GM21447 (cell line): ENCODE data around the gene FAR1.
"Not testable (repeated sequence)": the region's sequence is repeated elsewhere in the genome, so short reads cannot be mapped to it uniquely, and the experiment has no call there.

ENCODE experiments used
- ATAC-seq: cut with Tn5 transposase; IDR thresholded peaks from one replicate; pipeline ENCODE4 v1.9.1; 2021; ENCODE audit not compliant: unreplicated experiment

The FAR1 gene, protein sequence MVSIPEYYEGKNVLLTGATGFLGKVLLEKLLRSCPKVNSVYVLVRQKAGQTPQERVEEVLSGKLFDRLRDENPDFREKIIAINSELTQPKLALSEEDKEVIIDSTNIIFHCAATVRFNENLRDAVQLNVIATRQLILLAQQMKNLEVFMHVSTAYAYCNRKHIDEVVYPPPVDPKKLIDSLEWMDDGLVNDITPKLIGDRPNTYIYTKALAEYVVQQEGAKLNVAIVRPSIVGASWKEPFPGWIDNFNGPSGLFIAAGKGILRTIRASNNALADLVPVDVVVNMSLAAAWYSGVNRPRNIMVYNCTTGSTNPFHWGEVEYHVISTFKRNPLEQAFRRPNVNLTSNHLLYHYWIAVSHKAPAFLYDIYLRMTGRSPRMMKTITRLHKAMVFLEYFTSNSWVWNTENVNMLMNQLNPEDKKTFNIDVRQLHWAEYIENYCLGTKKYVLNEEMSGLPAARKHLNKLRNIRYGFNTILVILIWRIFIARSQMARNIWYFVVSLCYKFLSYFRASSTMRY

DNA sequence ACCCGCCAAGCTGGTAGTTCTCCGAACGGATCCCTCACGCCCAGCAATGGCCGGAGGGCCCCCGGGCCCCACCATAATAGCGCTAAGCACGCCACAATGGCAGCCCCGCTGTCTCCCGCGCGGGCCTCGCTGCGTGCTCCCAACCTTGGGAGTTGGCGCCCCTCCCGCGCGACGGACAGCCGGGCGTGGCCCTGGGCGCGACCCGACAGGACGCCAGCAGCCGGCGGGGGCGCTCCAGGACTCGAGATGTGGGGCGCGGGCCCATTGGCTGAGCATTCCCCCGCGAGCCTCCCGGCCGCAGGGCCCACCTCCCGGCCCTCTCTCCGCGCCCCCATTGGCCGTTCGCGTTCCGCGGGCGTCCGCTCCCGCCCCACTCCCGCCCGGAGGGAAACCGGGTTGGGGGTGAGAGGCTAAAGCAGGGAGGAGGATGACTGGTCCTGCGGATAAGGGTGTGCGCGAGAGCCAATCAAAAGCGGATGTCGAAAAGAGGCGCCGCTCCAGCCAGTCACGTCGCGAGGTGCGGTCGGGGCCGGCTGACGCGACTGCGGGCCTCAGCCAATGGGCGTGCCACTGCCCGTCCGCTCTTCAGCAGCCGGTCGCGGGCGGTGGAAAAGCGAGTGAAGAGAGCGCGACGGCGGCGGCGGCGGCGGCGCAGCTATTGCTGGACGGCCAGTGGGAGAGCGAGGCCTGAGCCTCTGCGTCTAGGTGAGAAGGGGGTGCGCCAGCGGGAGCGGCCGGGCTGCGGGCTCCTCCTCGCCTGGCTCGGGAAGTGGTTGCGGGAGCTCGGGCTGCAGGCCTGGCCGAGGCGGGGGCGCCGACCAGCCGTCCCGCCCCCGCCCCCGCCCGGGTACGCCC is at the start of gene FAR1:
FAR1 (plus strand) TSS at position 567 of the 855 bp plus-strand sequence. CDS start 26,098 bp downstream, outside the sequence.
- peak; percentile 89 for ATAC-seq

DNA sequence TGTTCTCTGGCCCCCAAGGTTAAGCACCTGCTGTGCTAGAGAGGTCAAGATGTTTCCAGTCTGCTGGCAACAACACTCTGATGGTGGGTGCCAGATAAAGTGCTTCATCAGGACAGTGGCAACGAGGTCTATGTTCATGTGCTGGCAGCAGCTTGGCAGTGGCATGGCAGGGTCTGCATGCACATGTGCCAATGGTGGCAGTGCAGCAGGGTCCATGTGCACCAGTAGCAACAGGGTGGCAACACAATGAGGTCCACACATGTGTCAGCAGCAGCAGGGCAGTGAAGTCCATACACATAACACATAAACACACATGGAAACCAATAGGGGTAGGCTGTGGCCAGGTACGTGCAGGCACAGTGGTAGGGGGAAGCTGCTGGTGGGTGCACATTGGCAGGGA is 48.4 kb upstream of the FAR1 start:
- no peak for ATAC-seq

DNA sequence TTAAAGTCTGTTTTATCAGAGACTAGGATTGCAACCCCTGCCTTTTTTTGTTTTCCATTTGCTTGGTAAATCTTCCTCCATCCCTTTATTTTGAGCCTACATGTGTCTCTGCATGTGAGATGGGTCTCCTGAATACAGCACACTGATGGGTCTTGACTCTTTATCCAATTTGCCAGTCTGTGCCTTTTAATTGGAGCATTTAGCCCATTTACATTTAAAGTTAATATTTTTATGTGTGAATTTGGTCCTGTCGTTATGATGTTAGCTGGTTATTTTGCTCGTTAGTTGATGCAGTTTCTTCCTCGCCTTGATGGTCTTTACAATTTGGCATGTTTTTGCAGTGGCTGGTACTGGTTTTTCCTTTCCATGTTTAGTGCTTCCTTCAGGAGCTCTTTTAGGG is 41.6 kb upstream of the FAR1 start:
- not testable (repeated sequence) for ATAC-seq

DNA sequence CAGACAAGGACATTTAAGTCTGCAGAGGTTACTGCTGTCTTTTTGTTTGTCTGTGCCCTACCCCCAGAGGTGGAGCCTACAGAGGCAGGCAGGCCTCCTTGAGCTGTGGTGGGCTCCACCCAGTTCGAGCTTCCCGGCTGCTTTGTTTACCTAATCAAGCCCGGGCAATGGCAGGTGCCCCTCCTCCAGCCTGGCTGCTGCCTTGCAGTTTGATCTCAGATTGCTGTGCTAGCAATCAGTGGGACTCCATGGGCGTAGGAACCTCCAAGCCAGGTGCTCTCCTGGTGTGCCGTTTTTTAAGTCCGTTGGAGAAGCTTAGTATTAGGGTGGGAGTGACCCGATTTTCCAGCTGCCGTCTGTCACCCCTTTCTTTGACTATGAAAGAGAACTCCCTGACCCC is 39.8 kb upstream of the FAR1 start:
- ATAC-seq, result not testable (repeated sequence)

DNA sequence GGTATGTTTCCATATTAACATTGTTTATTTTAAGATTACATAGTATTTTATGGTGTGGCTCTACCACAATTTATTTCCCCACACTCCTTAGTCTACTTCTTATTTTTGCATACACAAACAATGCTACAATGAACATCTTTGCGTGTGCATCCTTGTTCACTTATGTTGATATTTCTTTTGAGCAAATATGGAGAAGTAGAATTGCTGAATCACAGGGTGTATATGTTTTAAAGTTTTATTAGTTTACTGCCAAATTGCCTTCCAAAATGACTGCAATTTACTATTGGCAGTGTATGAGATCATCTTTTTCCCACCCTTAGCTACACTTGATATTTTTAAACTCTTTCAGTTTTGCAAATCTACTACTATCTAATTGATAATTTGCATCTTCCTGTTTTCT is 38.7 kb upstream of the FAR1 start:
- ATAC-seq, result no peak

DNA sequence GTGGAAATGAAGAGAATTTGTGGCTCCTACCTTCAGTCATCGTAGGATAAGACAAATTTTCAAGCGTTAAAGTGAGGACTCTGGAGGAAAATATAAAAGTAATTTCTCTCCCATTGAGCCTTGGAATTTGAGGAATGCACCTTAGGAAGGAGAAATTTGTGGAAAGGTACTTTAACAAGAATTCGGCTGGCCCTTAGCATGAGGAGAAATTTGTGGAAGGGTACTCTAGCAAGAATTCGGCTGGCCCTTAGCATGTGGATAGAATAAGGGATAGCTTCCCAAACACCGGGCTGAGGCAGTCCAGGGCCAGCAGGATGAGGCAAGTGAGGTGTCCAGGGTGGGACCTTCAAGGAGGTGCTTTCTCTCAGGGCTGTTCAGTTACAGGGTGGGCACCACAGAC is 33.2 kb upstream of the FAR1 start:
- no peak for ATAC-seq

- ATAC-seq, result no peak
These were observed 32.7 kb upstream of the FAR1 start for GRCh38 chr11:13635804-13636203.

GRCh38 chr11:13637125-13638069 is 31.1 kb upstream of the FAR1 start:
- ATAC-seq, result no peak

DNA sequence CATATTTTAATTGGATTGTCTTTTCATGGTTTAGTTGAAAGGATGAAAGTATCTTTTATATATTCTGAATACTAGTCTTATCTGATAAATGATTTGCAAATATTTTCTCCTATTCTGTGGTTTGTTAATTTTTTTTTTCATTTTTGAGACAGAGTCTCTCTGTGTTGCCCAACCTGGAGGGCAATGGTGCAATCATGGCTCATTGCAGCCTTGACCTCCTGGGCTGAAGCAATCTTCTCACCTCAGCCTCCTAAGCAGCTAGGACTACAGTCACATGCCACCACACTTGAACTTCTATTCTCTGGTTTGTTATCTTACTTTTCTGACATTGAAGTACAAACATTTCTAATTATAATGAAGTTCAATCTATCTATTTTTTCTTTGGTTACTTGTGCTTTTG is 30.0 kb upstream of the FAR1 start:
- ATAC-seq, result no peak

- ATAC-seq, result no peak
These were observed 23.3 kb upstream of the FAR1 start for GRCh38 chr11:13644997-13645687.

DNA sequence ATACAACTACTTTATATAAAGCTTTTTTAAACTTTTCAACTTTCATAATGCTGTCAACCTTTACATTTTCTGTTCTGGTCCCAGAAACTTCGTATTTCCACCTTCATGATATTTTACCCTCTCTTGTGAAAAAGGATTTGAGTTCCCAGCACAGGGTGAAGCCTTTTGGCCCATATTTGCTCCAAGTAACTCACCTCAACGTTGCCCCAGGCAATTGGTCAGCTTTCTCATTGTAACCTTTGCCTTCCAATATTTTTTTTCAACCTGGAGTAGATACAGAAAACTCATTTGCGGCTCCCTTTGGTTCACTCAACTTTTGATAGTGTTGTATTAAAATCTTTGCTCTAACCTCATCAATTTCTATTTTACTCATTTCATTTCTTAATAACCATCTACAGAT is 21.1 kb upstream of the FAR1 start:
- ATAC-seq, result no peak

GRCh38 chr11:13649619-13650018 is 18.8 kb upstream of the FAR1 start:
- ATAC-seq, result no peak

- ATAC-seq, result not testable (repeated sequence)
These were observed 17.0 kb upstream of the FAR1 start for GRCh38 chr11:13651515-13651914.

DNA sequence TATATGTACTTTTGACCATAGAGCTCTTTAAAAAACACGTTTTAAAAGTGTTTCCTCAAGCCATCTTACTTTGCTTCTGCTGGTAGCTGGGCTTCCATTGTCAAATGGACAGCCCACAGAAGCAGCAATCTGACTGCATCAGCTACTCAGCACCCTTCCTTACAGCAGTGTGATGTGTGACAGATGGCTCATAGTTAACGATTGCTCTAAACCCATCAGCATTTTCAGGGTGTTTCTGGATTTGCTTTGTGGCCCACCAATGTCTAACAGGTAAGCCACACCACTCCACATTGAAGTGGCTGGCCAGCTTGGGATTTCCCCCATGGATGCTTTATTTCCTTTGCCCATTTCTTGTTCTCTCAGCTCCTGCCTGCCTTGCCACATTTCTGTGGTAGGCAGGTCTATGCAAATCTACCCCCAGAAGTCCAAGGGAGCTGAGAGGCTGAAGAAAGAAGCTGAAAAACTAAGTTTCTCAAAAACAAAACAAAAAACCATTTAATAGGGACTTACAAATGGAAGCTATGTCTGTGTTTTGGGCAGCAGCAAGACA is 7.3 kb upstream of the FAR1 start:
- ATAC-seq, result no peak

GRCh38 chr11:13663631-13664071 is 4.8 kb upstream of the FAR1 start:
- no peak for ATAC-seq

- ATAC-seq, result no peak
These were observed 4.1 kb upstream of the FAR1 start for GRCh38 chr11:13664351-13664750.

DNA sequence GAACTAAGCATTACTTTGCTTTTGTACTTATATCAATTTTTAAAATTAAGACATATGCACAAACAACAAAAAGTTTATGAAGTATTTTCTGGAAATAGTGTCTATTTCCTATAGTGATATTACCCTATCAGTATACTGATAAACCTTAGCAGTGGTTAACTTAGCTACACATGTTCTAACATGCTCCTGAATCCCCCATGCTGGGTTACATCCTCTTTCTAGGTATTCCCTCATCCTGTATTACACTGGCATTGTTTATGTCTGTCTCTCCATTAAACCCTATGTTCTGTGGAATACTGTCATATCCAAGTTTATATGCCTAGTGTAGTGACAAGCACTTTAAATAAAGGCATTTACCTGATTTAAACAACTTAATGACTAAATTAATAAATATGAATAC is 1.8 kb upstream of the FAR1 start:
- no peak for ATAC-seq

- no peak for ATAC-seq
These were observed 1.2 kb upstream of the FAR1 start for GRCh38 chr11:13667245-13667644.

GRCh38 chr11:13667795-13668101 is 720 bp upstream of the FAR1 start:
- no peak for ATAC-seq

- peak; percentile 19 for ATAC-seq
These were observed 571 bp downstream of the FAR1 start for GRCh38 chr11:13668957-13669521.
